Putamen (tissue), 1 donor: Measurements from ENCODE around the gene TRIM26.
A peak's percentile ranks its signal among the peaks of the same experiment; 100 is the strongest.
"Not testable (repeated sequence)": the region's sequence is repeated elsewhere in the genome, so short reads cannot be mapped to it uniquely, and the experiment has no call there.

Experiments used
- DNase-seq: peaks from one replicate; pipeline ENCODE4 v3.0.0-alpha.2; 2016; ENCODE audit warnings: low spot score

Gene TRIM26

GRCh38 chr6:30212865-30213666 lies at the start of gene TRIM26:
Gene TRIM26 (minus strand): TSS chr6:30213406. CDS start chr6:30199103, 14,303 bp downstream.
- peak; percentile 98 for DNase-seq

GRCh38 chr6:30260036-30260504 lies 46.9 kb upstream of the TRIM26 start:
- DNase-seq: no peak

GRCh38 chr6:30259140-30260035 lies 46.2 kb upstream of the TRIM26 start:
- DNase-seq: peak; percentile 79

- DNase-seq: no peak
Measured at GRCh38 chr6:30258204-30258603, 45.0 kb upstream of the TRIM26 start.

GRCh38 chr6:30252417-30252816 lies 39.2 kb upstream of the TRIM26 start:
- DNase-seq: not testable (repeated sequence)

GRCh38 chr6:30244560-30244959 lies 31.4 kb upstream of the TRIM26 start:
- no peak for DNase-seq

- no peak for DNase-seq
Measured at GRCh38 chr6:30238178-30238795, 25.1 kb upstream of the TRIM26 start.

GRCh38 chr6:30234356-30234755 lies 21.1 kb upstream of the TRIM26 start:
- DNase-seq: no peak

- DNase-seq: no peak
Measured at GRCh38 chr6:30231067-30231466, 17.9 kb upstream of the TRIM26 start.

GRCh38 chr6:30227763-30228487 lies 14.7 kb upstream of the TRIM26 start:
- no peak for DNase-seq

- DNase-seq: no peak
Measured at GRCh38 chr6:30227242-30227722, 14.1 kb upstream of the TRIM26 start.

GRCh38 chr6:30223339-30223738 lies 10.1 kb upstream of the TRIM26 start:
- DNase-seq: no peak

- DNase-seq: not testable (repeated sequence)
Measured at GRCh38 chr6:30221956-30222355, 8.8 kb upstream of the TRIM26 start.

- DNase-seq: not testable (repeated sequence)
Measured at GRCh38 chr6:30221395-30221794, 8.2 kb upstream of the TRIM26 start.

- peak; percentile 56 for DNase-seq
Measured at GRCh38 chr6:30219244-30219643, 6.0 kb upstream of the TRIM26 start.

- DNase-seq: no peak
Measured at GRCh38 chr6:30216096-30216495, 2.9 kb upstream of the TRIM26 start.

- no peak for DNase-seq
Measured at GRCh38 chr6:30214657-30214982, 1.4 kb upstream of the TRIM26 start.

- peak; percentile 83 for DNase-seq
Measured at GRCh38 chr6:30213957-30214656, 901 bp upstream of the TRIM26 start.

- DNase-seq: no peak
Measured at GRCh38 chr6:30213667-30213956, 406 bp upstream of the TRIM26 start.

- no peak for DNase-seq
Measured at GRCh38 chr6:30211899-30212298, 1.3 kb downstream of the TRIM26 start.

GRCh38 chr6:30211306-30211705 lies 1.9 kb downstream of the TRIM26 start:
- no peak for DNase-seq
